Measurements from ENCODE around the gene PTPDC1. TPM values are rescaled to one million over a fixed set of nuclear protein-coding genes. Genes with fewer than 3 reads are reported as not detected.

Gene PTPDC1
- total RNA-seq, 1 donor from 2014 or later = 5.4 TPM

DNA sequence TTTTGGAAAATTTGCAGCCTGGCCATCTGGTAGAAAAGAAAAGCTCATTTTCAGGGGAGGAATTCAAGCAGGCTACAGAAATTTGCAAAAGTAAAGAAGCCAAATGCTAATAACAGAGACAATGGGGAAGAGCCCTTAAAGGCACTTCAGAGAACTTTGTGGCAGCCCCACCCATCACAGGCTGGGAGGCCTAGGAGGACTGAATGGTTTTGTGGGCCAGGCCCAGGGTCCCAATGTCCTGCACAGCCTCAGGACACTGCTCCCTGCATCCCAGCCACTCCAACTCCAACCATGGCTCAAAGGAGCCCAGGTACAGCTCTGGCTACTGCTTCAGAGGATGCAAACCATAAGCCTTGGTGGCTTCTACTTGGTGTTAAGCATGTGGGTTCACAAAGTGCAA is 44.3 kb downstream of the PTPDC1 start:
- no peak overlapping the region for H3K27ac ChIP-seq (ENCODE audit: low read depth, low read length)
- H3K4me3 ChIP-seq (ENCODE audit: insufficient read depth, low read depth, low read length) = no peak overlapping the region
- FAIRE-seq (no peak), DNase-seq (ENCODE audit: low read depth) (no peak)
- no peak overlapping the region for H2AFZ ChIP-seq (ENCODE audit: low read depth, low read length)
- peaks cover 12% of the 10 kb centered on the region for H3K9me3 ChIP-seq (ENCODE audit: insufficient read depth, low read depth, low read length)
- no peaks in the 10 kb centered on the region for H3K36me3 ChIP-seq (ENCODE audit: insufficient read depth, low read length)
- no peak overlapping the region for H3K4me2 ChIP-seq (ENCODE audit: low read length)
- H4K20me1 ChIP-seq (ENCODE audit: insufficient read depth, low read length) = no peaks in the 10 kb centered on the region
- H3K4me1 ChIP-seq (ENCODE audit: insufficient read depth, low read length) = no peaks in the 10 kb centered on the region
- Mint-ChIP-seq H3K4me3 (ENCODE audit: unreplicated experiment) (no peak overlapping the region), H3K4me1 (ENCODE audit: low read depth, unreplicated experiment) (no peaks in the 10 kb centered on the region), H3K27me3 (ENCODE audit: low read depth, unreplicated experiment) (no peaks in the 10 kb centered on the region), H3K36me3 (ENCODE audit: low read depth, unreplicated experiment) (peaks cover 4% of the 10 kb centered on the region), H3K27ac (ENCODE audit: unreplicated experiment) (no peak overlapping the region), H3K9me3 (ENCODE audit: unreplicated experiment) (peaks cover 31% of the 10 kb centered on the region)
- H3K79me2 ChIP-seq (ENCODE audit: insufficient read depth, low read length) = no peaks in the 10 kb centered on the region
- no peak overlapping the region for H3K9ac ChIP-seq (ENCODE audit: low read length)
- no peak for TF ChIP-seq EZH2 (IDR thresholded peaks at IDR 0.05; ENCODE audit: insufficient read depth, low read length)
- TF ChIP-seq CTCF (IDR thresholded peaks at IDR 0.05; ENCODE audit: insufficient read depth, low read depth, low read length) = no peak
- H3K27me3 ChIP-seq (ENCODE audit: insufficient read depth, low read length) = no peaks in the 10 kb centered on the region

- H3K36me3 Mint-ChIP-seq (ENCODE audit: low read depth, unreplicated experiment) = no peaks in the 10 kb centered on the region
- no peaks in the 10 kb centered on the region for H4K20me1 ChIP-seq (ENCODE audit: insufficient read depth, low read length)
- H3K4me3 Mint-ChIP-seq (ENCODE audit: unreplicated experiment) = no peak overlapping the region
- H3K9me3 Mint-ChIP-seq (ENCODE audit: unreplicated experiment) = peaks cover 4% of the 10 kb centered on the region
- no peaks in the 10 kb centered on the region for H3K9me3 ChIP-seq (ENCODE audit: insufficient read depth, low read depth, low read length)
- no peaks in the 10 kb centered on the region for H3K36me3 ChIP-seq (ENCODE audit: insufficient read depth, low read length)
- peaks cover 15% of the 10 kb centered on the region for H3K4me1 ChIP-seq (ENCODE audit: insufficient read depth, low read length)
- no peaks in the 10 kb centered on the region for H3K27me3 ChIP-seq (ENCODE audit: insufficient read depth, low read length)
- no peak overlapping the region for H3K9ac ChIP-seq (ENCODE audit: low read length)
- TF ChIP-seq EZH2 (IDR thresholded peaks at IDR 0.05; ENCODE audit: insufficient read depth, low read length) (no peak), CTCF (IDR thresholded peaks at IDR 0.05; ENCODE audit: insufficient read depth, low read depth, low read length) (no peak)
- no peak overlapping the region for H3K4me3 ChIP-seq (ENCODE audit: insufficient read depth, low read depth, low read length)
- no peak overlapping the region for H3K27ac ChIP-seq (ENCODE audit: low read depth, low read length)
- peak overlapping the region; percentile 64 for H3K4me2 ChIP-seq (ENCODE audit: low read length)
- no peak overlapping the region for H3K27ac Mint-ChIP-seq (ENCODE audit: unreplicated experiment)
- no peaks in the 10 kb centered on the region for H3K27me3 Mint-ChIP-seq (ENCODE audit: low read depth, unreplicated experiment)
- no peak overlapping the region for H2AFZ ChIP-seq (ENCODE audit: low read depth, low read length)
- H3K4me1 Mint-ChIP-seq (ENCODE audit: low read depth, unreplicated experiment) = peaks cover 5% of the 10 kb centered on the region
- no peak for DNase-seq (ENCODE audit: low read depth)
- no peak for FAIRE-seq
- H3K79me2 ChIP-seq (ENCODE audit: insufficient read depth, low read length) = no peaks in the 10 kb centered on the region
Observed at GRCh38 chr9:94134629-94135028, 50.4 kb downstream of the PTPDC1 start.

GRCh38 chr9:94135222-94135621 is 51.0 kb downstream of the PTPDC1 start:
- peak; percentile 88 for DNase-seq (ENCODE audit: low read depth)
- TF ChIP-seq CTCF (IDR thresholded peaks at IDR 0.05; ENCODE audit: insufficient read depth, low read depth, low read length) (no peak), EZH2 (IDR thresholded peaks at IDR 0.05; ENCODE audit: insufficient read depth, low read length) (no peak)
- H3K4me2 ChIP-seq (ENCODE audit: low read length) = peak overlapping the region; percentile 64
- no peaks in the 10 kb centered on the region for H4K20me1 ChIP-seq (ENCODE audit: insufficient read depth, low read length)
- H3K4me1 ChIP-seq (ENCODE audit: insufficient read depth, low read length) = peaks cover 18% of the 10 kb centered on the region
- H3K27me3 Mint-ChIP-seq (ENCODE audit: low read depth, unreplicated experiment) = no peaks in the 10 kb centered on the region
- H3K27ac ChIP-seq (ENCODE audit: low read depth, low read length) = peak overlapping the region; percentile 13
- H3K27me3 ChIP-seq (ENCODE audit: insufficient read depth, low read length) = no peaks in the 10 kb centered on the region
- peaks cover 11% of the 10 kb centered on the region for H3K4me1 Mint-ChIP-seq (ENCODE audit: low read depth, unreplicated experiment)
- H3K27ac Mint-ChIP-seq (ENCODE audit: unreplicated experiment) = no peak overlapping the region
- H3K9me3 ChIP-seq (ENCODE audit: insufficient read depth, low read depth, low read length) = no peaks in the 10 kb centered on the region
- H3K36me3 ChIP-seq (ENCODE audit: insufficient read depth, low read length) = no peaks in the 10 kb centered on the region
- peaks cover 4% of the 10 kb centered on the region for H3K9me3 Mint-ChIP-seq (ENCODE audit: unreplicated experiment)
- no peaks in the 10 kb centered on the region for H3K79me2 ChIP-seq (ENCODE audit: insufficient read depth, low read length)
- FAIRE-seq = peak; percentile 87
- no peak overlapping the region for H3K4me3 Mint-ChIP-seq (ENCODE audit: unreplicated experiment)
- H3K4me3 ChIP-seq (ENCODE audit: insufficient read depth, low read depth, low read length) = no peak overlapping the region
- no peak overlapping the region for H3K9ac ChIP-seq (ENCODE audit: low read length)
- H2AFZ ChIP-seq (ENCODE audit: low read depth, low read length) = peak overlapping the region; percentile 55
- no peaks in the 10 kb centered on the region for H3K36me3 Mint-ChIP-seq (ENCODE audit: low read depth, unreplicated experiment)
